NCI-H2171 treated with DMSO at 0.1 percent for 48 hours (cell line): ENCODE results near the gene ASIC4.

Experiments
- DNase-seq: peaks from one replicate; lab custom pipeline; 2025; lab: John Stamatoyannopoulos, UW

ASIC4 gene

DNA sequence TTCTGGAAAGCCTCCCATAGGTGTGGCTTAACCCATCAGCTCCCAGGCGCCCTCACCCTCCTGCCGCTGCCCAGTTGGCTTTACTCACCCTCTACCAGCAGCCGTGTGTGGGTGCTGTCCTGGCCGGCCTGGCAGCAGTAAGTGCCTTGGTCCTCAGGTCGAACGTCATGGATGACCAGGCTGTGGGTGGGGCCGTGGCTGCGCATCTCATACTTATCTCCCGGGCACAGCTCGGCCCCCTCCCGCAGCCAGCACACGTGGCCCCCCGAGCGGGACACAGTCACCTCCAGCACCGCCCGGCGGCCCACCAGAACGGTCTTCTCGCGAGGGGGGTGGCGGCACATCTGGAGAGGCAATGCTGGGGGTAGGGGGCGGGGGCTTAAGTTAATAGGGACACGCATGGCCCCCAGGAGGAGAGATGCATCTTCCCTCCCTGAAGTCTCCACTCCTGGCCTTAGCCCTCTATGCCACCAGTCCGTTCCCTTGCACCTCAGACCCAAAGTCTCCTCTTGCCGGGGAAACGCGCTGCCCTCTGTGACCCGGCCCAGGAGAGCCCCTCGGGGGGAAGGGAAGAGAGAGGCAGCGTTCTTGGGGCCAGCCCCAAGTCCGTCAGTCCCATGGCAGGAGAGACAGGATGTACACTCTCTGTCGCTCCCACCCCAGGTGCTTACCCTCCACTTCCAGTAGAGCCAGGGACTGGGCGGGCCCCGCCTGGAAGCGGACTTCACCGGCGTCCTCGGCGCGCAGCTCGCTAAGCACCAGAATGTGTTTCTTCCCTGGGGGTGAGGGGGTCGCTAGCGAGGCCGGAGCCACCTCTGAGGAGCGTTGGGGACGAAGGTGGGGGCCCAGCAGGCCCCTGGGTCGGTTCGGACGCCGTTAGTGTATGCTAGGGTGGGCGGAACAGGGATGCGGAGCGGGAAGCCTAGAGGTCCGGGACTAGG is 37.4 kb downstream of the ASIC4 start:
- no peak for DNase-seq

DNA sequence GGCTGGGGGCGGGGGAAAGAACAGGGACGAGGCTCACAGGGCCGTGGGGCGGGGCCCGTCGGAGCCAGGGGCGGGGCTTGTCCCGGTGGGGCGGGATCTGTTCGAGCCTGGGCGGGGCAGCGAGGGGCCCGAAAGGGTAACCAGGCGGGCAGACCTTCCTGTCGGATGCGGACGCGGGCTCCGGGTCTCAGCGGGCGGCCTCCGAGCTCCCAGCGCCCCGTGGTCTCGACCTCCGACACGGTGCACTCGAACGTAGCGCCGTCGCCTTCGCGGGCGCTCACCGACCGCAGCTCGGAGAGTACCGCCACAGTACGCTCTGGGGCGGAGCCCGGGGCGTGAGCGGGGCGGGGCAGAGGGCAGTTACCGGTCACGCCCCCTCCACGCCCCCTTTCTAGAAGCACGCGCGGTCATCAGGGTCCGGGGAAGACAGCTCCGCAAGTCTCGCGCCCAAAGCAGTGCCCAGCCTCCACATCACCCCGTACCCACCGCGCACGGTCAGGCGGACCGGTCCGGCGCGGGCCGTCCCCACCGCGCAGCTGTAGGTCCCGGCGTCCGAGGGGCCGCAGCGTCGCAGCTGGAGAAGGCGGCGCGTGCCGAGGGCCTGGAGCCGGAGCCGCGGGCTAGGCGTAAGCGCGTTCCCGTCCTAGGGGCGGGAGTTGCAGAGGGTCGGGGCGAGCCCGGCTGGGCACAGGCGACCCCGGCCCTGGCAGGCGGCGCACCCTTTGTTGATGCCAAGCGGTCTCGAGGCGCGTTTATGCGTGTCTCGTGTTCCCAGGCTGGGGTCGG is 38.3 kb downstream of the ASIC4 start:
- peak; percentile 84 for DNase-seq

DNA sequence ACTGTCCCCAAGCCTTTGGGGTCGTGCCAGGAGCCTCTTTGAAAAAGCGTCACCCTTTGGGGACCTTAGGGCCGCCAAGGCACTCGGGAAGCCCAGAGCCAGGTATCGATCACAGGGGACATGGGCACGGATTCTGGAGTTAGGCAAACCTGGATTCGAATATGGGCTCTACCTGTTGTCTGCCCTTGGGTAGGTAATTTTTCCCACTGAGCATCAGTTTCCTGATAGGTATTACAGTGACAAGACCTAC is 38.8 kb downstream of the ASIC4 start:
- DNase-seq = no peak

DNA sequence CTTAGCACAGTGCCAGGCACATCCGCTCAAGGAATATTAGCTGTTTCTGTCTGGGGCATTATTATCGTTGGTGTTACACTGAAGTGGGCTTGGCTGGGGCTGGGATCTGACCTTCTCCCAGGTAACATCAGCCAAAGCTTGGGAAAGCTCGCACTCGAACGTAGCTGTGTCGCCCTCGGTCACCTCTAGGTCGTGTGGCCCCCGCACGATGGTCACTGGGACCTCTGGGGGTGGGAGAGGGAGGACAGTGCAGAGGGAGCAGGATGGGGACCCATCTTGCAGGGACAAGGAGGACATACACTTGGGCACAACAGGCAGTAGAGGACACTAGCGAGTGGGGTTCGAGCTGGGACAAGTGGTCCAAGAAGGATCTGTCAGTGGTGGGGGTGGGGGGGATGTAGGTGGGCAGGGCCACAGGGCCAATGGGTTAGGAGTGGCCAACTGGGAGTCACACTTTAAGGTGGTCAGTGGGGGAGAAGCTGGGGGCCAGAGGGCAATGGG is 39.2 kb downstream of the ASIC4 start:
- DNase-seq = no peak

DNA sequence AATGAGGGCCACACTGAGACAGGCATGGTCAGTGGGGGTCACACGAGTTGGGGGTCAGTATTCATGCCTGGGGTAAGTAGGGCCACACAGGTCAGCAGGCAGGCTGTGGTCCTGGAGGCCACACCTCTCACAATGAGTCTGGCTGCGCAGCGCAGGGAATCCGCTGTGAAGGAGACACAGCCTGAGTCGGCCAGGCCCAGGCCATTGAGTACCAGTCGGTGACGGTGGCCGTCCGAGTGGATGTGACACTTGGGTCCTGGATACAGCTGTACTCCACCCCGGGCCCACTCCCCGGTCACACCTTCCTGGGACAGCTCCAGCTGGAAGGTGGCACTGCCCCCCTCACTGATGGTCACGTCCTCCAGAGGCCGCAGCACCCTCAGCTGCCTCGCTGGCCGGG is 40.1 kb downstream of the ASIC4 start:
- no peak for DNase-seq

DNA sequence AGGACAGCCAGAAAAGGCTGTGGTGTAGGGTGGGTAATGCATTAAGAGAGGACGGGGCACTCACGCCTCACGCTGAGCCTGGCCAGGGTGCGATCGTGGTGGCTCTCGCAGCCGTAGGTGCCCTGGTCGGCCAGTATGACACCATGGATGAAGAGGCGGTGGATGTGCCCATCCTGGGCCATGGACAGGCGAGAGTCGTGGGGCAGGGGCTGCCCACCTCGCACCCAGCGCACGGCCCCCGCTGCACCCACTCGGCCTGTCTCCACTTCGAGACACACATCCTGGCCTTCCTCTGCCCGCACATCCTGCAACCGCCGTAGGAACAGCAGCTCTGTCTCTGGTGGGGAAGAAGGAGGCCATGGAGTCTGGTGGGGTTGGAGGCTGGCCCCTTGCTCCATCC is 41.7 kb downstream of the ASIC4 start:
- no peak for DNase-seq

DNA sequence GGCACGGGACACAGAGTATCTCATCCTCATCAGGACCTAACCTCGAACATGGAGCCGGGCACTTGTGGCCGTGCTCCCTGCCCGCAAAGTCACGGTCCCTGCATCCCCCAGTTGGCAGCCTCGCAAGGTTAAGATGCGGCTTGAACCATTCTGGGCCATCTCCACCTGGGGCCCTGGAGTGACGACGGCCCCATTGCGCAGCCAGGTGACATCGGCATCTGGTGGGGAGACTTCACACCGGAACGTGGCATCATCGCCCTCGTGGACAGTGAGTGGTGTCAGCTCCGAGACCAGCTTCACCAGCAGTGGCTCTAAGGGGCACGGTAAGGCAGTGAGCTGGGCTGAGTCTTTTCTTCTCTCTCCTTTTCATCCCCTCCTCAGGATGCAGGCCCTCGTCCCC is 42.1 kb downstream of the ASIC4 start:
- DNase-seq = no peak

DNA sequence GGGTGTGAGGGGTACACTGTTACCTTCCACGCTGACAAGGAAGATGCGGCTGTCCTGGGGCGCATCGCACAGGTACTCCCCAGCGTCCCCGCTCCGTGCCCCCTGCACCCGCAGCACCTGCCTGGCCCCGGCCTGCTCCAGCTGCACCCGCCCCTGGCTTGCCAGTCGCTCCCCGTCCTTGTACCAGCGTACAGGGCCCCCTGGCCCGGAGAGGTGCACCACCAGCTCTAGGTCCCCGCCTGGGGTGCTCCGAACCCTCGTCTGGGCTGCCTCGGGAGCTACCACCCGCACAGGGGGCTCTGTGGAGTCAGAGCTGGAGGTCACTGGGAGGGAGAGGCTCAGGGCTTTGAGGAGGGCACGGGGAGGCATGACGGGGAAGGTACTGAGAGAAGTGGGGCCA is 43.0 kb downstream of the ASIC4 start:
- DNase-seq = no peak

DNA sequence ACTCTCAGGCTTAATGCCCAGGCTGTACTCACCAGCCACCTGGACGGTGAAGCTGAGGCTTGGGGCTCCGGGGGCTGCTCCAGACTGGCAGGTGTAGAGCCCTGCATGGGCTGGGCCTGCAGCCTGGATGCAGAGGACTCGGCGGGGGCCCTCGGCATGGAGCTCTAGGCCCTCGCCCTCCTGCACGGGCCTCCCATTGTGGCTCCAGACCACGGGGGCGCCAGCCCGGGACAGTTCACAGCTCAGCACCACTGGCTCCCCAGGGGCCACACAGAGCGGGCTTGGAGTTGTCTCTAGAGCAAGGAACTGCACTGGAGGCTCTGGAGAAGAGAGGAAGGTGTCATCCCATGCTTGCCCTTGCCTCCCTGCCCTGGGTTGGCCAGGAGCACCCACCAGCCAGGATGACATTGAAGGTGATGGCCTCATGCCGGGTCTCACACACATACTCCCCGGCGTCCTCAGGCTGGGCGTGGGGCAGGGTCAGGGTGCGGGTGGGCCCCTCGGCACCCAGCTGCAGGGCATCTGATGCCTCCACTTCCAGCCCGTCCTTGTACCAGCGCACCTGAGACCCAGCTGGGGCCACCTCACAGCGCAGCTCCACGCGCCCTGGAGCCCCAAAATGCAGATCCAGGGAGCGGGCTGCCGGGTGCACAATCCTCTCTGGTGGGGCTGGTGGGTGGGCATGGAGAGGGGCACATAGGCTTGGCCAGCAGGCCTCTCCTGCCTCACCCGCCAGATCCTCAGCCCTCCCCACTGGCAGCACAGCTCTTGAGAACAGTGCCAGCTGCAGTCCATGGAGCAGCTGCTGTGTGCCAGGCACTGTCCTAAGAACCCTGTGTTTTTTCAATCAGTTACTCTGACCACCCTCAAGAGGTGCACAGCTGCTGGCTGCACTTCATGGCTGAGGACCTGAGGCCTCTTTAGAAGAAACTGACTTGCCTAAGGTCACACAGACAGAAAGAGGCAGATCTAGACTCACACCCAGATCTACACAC is 43.8 kb downstream of the ASIC4 start:
- DNase-seq = no peak

DNA sequence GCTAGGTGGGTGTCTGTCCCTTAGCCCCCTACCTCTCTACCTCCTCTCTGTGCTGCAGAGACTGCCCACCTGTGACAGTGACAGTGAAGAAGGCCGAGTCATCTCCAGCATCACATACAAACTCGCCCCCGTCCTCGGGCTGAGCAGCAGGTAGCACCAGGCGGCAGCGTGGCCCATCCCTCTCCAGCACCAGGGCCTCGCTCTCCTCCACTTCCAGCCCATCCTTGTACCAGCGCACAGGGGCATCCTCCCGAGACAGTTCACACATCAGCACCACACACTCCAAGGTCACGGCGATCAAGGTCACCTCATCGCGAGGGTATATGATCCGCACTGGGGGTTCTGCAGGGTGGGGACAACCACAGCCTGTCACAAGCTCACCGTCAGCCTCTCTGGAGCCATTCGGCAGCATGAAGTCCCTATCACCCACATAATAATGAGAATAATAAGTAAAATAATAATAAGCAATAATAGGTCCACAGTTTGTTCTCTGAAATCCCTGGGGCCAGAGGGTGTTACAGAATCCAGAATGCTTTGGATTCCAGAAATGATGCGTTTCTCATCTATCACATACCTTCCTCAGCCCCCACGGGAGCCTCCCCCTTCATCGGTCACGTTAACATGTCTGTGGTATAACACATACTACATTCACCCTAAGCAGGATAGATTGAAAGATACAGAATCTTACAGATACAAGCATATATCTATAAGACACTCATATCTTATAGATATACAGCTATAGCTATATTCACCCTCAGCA is 45.1 kb downstream of the ASIC4 start:
- DNase-seq = no peak

DNA sequence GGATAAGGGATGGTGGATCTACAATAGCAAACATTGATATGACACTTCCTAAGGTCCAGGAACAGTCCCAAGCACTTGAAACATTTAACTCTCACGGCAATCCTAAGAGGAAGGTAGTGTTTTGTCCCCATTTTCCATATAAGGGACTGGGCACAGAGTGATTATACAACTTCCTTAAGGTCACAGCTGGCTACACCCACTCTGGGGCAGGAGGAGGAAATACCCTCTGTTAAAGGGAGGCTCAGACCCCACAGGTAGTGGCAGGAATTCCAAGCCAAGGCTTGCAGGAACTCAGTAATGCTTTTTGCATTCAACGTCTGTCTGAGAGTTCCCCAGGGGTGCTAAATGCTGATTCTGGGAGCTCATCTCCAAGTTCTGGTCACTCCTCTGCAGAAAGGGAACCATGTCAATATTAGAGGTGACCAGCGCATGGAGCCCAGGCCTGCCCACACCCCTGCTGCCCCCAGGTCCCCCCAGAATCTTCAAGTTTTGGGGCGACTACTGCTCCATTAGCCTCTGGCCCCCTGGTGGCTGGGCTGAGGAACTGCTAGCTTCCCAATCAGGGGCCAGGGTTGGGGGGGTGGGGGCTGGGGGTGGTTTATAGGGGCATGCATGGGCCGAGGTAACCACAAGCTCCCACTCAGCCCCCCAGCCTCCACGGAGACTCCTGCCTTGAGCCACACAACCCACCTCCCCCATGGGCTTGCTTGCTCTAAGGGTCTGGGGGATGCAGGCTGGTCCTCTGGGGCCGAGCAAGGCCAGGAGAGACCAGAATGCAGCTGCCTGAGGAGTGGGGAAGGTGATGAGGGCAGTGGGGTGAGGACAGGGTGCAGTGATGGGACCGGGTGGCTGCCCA is 46.0 kb downstream of the ASIC4 start:
- DNase-seq = no peak

DNA sequence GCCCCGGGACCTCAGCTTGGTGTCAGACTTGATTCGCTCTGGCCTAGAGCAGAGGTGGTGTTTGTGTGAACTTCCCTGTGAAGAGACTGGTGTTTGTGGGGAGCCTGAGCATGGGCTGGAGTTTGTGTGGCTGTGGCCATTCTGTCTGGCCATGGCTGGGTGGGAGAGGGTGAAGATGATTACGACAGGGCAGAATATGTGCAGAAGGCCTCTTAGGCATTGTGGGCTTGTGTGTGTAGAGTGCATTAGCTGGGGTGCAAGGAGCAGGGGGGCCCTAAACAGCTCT is 46.6 kb downstream of the ASIC4 start:
- DNase-seq = no peak

DNA sequence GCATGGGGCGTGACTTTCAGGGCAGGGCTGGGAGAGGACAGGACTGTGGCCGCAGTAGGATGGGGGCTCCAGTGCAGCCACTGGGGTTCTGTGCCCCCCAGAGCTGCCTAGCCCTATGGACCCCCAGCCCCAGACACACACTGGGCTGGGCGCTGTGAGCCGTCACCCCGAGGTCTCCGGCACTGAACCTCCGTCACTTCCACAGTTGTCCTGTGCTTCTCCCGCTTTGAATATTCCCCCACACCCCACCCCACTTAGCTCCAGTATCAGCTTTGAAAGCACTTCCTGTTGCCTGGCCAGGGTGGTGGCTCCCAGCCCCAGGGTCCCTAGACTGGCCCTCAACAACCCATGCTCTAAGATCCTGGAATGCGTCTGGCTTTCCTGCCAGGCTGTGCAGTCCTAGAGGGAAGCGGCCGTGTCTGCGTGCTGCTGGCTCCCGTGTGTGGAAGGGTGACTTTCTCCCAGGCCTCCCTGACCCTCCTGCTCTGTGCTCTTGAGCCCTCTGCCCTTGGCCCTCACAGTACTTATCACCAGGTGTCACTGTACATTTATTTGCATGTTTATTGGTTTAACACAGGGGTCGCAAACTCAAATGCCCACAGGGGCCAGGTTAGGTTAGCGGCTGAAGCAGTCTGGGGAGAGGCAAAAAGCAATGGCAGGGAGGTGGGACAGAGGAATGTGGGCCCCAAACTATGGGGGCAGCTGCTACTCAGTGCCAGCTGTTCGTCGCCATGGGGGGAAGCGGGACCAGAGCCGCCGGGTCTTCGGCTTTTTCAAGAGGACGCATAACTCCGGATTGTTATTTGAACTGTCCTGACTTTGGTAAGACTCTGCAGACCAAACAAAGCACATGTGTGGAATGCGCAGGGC is 47.1 kb downstream of the ASIC4 start:
- no peak for DNase-seq

DNA sequence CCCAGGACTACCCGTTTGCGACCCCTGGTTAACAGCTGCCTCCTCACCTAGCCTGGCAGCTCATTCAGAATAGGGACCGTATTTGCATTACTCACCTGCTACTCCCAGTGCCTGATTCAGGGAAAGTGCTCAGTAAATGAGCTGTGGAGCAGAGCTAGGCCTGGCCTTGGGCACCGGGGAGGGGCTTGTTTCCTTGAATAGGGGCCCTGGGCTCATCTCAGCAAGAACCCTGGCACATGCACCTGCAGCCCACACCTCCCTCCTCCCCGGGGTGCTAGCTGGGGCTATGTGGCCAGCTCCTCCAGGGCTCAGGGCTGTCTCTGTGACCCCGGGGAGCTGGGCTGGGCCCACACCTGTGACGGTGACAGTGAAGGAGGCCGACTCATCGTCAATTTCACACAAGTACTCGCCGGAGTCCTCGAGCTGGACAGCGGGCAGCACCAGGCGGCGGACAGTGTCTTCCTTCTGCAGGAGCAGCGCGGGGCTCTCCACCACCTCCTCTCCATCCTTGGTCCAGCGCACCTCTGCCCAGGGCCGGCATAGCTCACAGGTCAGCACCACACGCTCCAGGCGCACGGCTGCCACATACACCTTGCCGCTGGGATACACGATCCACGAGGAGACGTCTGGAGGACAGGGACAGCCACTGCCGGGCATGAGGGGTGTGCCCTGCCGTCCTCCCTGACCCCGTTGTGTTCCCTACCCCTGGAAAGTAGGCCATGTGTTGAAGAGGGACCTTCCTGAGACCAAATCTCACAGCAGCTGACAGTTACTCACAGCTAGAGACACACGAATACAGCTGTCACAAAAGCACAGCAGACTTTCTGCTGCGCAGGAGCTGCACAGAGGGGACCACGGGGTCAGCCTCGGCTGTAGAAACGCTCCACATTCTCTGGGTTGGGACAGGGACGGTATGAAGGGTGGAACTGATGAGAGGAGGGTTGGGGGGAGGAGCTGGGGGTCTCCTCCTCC is 48.1 kb downstream of the ASIC4 start:
- no peak for DNase-seq

DNA sequence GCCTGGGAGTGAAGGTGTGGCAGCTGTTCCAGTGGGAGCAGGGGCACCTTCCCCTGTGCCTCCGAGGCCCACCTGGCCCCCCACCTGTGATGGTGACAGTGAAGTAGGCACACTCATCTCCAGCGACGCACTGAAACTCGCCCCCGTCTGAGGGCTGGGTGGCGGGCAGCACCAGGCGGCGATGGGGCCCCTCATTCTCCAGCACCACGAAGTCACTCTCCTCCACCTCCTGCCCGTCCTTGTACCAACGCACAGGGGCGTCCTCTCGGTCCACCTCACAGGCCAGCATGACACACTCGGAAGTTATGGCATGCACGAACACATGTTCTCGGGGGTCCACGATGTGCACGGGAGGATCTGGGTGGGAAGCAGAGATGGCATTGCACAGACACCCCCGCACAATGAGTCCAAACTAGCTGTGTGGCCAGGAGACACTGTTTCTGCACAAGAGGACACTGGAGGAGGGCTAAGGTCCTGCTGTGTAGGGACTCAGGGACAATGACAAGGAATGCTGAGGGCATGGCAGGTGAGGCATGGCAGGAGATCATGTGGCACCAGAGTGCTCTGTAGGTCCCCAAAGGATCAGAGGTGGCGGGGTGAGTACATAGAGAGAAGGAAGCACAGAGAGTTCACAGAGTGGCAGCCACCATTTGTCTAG is 49.1 kb downstream of the ASIC4 start:
- DNase-seq = no peak

DNA sequence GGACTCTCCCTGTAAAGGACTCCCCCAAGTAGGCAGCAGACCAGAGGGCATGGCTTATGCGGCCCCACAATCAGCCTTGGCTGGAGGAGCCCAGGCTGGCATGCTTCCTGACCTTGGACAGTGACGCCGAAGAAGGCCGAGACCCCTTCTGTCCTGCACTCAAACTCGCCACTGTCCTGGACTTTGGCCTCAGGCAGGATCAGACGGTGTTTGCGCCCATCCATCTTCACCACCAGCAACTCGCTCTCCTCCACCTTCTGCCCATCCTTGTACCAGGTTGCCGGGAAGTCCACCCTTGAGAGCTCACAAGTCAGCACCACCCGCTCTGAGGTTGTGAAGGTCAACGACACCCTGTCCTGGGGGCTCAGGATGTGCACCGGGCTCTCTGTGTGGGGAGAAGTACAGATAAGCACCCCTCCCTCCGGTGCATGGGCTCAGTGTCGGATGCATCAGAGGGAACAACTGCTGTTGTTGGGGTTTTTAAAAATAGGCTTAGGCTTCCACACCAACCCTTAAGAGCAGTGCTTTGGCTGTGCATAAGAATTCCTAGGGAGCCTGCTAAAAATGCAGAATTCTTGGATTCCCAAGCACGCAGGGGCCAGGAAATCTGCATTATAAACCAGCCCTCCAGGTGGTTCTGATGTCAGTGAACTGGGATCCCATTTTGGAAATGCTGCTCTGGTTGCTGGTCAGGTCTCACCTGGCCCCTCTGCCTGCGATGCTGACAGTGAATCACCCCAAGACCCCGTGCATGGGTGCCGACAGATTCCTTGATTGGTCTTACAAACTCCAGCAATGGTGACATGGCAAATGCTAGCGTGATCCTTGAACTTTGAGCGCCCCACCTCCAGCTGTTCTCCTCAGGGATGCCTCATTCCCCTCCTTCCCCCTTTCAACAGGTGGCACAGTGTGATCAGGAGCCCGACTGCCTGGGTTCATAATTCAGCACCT is 51.1 kb downstream of the ASIC4 start:
- DNase-seq = no peak

DNA sequence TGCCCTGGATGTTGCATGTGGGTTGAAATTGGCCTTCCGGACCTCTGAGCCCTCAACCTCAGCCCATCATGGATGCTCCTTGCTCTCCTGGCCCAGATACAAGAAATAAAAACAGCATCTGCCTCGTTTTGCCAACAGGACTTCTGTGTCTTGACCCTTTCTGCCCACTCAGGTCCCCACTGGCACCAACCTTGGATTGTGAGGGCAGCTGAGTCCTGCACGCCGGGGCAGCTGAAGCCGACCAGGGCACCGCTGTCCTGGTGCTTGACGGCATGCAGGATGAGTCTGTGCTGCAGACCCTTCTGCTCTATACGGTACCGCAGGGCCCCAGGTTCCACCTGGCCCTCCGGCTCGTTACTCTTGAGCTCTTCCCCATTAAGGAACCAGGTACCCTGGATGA is 52.4 kb downstream of the ASIC4 start:
- DNase-seq = no peak
